Measurements from ENCODE around the gene CYTH1. TPM values are rescaled to one million over a fixed set of nuclear protein-coding genes. Genes with fewer than 3 reads are reported as not detected.

Gene CYTH1
- total RNA-seq, 1 experiment from 2014 or later, result 29.6 TPM

DNA sequence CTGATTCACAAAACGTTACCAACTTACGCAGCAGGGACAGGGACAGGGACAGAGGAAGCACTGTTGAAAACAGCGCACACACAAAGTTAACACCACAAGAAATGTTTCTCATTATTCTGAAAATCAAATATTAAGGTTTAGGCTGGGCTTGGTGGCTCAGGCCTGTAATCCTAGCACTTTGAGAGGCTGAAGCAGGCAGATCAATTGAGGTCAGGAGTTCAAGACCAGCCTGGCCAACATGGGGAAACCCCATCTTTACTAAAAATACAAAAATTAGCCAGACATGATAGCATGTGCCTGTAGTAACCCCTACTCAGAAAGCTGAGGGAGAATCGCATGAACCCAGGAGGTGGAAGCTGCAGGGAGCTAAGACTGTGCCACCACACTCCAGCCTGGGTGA lies 4.2 kb downstream of the CYTH1 start:
- intact Hi-C loops (cut with micrococcal nuclease; ENCODE audit: unreplicated experiment), result no loop called here
- Mint-ChIP-seq H3K9me3 (ENCODE audit: unreplicated experiment) (no peaks in the 10 kb centered on the region), H3K4me3 (ENCODE audit: unreplicated experiment) (no peak overlapping the region), H3K36me3 (ENCODE audit: insufficient read depth, unreplicated experiment) (peaks cover 6% of the 10 kb centered on the region), H3K27me3 (ENCODE audit: insufficient read depth, unreplicated experiment) (no peaks in the 10 kb centered on the region), H3K27ac (ENCODE audit: unreplicated experiment) (no peak overlapping the region), H3K4me1 (ENCODE audit: low read depth, unreplicated experiment) (peaks cover 7% of the 10 kb centered on the region)
- ChIA-PET CTCF (no interaction called here), POLR2A (no interaction called here)
- no peak overlapping the region for H3K4me3 ChIP-seq (ENCODE audit: low read depth, low read length)
- no peaks in the 10 kb centered on the region for H3K9me3 ChIP-seq
- peaks cover 4% of the 10 kb centered on the region; the same call in 1 of the 2 replicates for H3K4me1 ChIP-seq
- TF ChIP-seq, protein P1, sequence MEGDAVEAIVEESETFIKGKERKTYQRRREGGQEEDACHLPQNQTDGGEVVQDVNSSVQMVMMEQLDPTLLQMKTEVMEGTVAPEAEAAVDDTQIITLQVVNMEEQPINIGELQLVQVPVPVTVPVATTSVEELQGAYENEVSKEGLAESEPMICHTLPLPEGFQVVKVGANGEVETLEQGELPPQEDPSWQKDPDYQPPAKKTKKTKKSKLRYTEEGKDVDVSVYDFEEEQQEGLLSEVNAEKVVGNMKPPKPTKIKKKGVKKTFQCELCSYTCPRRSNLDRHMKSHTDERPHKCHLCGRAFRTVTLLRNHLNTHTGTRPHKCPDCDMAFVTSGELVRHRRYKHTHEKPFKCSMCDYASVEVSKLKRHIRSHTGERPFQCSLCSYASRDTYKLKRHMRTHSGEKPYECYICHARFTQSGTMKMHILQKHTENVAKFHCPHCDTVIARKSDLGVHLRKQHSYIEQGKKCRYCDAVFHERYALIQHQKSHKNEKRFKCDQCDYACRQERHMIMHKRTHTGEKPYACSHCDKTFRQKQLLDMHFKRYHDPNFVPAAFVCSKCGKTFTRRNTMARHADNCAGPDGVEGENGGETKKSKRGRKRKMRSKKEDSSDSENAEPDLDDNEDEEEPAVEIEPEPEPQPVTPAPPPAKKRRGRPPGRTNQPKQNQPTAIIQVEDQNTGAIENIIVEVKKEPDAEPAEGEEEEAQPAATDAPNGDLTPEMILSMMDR (IDR thresholded peaks at IDR 0.05; ENCODE audit: insufficient read depth in 1 of 2, low read depth in 1 of 2, low read length in 1 of 2, severe bottlenecking in 1 of 2, unreplicated experiment in 1 of 2), result no peak
- H3K36me3 ChIP-seq (ENCODE audit: control insufficient read depth, insufficient read depth, low read length), result no peaks in the 10 kb centered on the region
- DNase-seq, result no peak
- no TSS peak for BruUV-seq (replicated peaks)
- no peaks in the 10 kb centered on the region for H3K27me3 ChIP-seq (replicated peaks; ENCODE audit: control insufficient read depth, insufficient read depth, low read length)

DNA sequence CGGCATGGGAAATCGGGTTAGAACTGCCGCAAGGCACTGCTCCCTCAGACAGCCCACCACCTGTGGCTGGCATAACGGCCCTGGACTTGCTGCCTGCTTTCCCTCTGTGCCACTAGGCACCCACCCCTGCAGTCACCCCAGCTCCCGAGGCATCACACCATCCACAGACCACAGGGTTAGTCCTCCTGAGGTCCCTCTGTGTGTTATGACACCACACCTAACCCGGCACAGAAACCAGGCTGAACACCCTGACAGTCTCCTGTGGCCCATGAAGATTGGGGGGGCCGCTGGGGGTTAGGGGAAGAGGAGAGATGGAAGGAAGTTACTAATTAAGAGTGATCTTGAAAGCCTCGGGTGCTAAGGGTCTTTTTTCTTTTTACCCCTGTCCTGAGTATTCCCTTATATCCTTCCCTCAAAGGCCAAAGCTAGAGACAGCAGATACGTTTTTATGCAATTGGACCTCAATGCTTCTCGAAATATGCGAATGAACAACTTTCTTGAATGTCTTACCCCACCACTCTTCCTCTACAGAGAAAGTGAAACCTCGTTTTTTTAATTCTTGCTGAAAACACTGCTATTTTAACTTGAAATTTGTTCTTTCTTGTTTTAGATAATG lies 7.0 kb downstream of the CYTH1 start:
- H3K27me3 Mint-ChIP-seq (ENCODE audit: insufficient read depth, unreplicated experiment), result no peaks in the 10 kb centered on the region
- H3K9me3 Mint-ChIP-seq (ENCODE audit: unreplicated experiment), result no peaks in the 10 kb centered on the region
- H3K4me3 ChIP-seq (ENCODE audit: low read depth, low read length), result no peak overlapping the region
- H3K4me1 ChIP-seq, result no peaks in the 10 kb centered on the region
- BruUV-seq (replicated peaks), result no TSS peak
- ChIA-PET CTCF (no interaction called here), POLR2A (no interaction called here)
- H3K9me3 ChIP-seq, result no peaks in the 10 kb centered on the region
- intact Hi-C loops (cut with micrococcal nuclease; ENCODE audit: unreplicated experiment), result no loop called here
- peaks cover 5% of the 10 kb centered on the region for H3K4me1 Mint-ChIP-seq (ENCODE audit: low read depth, unreplicated experiment)
- H3K27me3 ChIP-seq (replicated peaks; ENCODE audit: control insufficient read depth, insufficient read depth, low read length), result no peaks in the 10 kb centered on the region
- H3K36me3 Mint-ChIP-seq (ENCODE audit: insufficient read depth, unreplicated experiment), result peaks cover 5% of the 10 kb centered on the region
- H3K4me3 Mint-ChIP-seq (ENCODE audit: unreplicated experiment), result no peak overlapping the region
- TF ChIP-seq, protein P1 (IDR thresholded peaks at IDR 0.05; ENCODE audit: insufficient read depth in 1 of 2, low read depth in 1 of 2, low read length in 1 of 2, severe bottlenecking in 1 of 2, unreplicated experiment in 1 of 2), result no peak
- no peaks in the 10 kb centered on the region for H3K36me3 ChIP-seq (ENCODE audit: control insufficient read depth, insufficient read depth, low read length)
- H3K27ac Mint-ChIP-seq (ENCODE audit: unreplicated experiment), result no peak overlapping the region
- DNase-seq, result no peak

GRCh38 chr17:78774453-78774852 lies 7.6 kb downstream of the CYTH1 start:
- ChIA-PET CTCF (no interaction called here), POLR2A (no interaction called here)
- Mint-ChIP-seq H3K27me3 (ENCODE audit: insufficient read depth, unreplicated experiment) (no peaks in the 10 kb centered on the region), H3K27ac (ENCODE audit: unreplicated experiment) (no peak overlapping the region), H3K4me3 (ENCODE audit: unreplicated experiment) (no peak overlapping the region), H3K4me1 (ENCODE audit: low read depth, unreplicated experiment) (no peaks in the 10 kb centered on the region), H3K36me3 (ENCODE audit: insufficient read depth, unreplicated experiment) (no peaks in the 10 kb centered on the region), H3K9me3 (ENCODE audit: unreplicated experiment) (no peaks in the 10 kb centered on the region)
- DNase-seq, result no peak
- BruUV-seq (replicated peaks), result no TSS peak
- TF ChIP-seq, protein P1 (IDR thresholded peaks at IDR 0.05; ENCODE audit: insufficient read depth in 1 of 2, low read depth in 1 of 2, low read length in 1 of 2, severe bottlenecking in 1 of 2, unreplicated experiment in 1 of 2), result no peak
- no peaks in the 10 kb centered on the region for H3K9me3 ChIP-seq
- no peaks in the 10 kb centered on the region for H3K36me3 ChIP-seq (ENCODE audit: control insufficient read depth, insufficient read depth, low read length)
- intact Hi-C loops (cut with micrococcal nuclease; ENCODE audit: unreplicated experiment), result no loop called here
- H3K4me3 ChIP-seq (ENCODE audit: low read depth, low read length), result no peak overlapping the region
- no peaks in the 10 kb centered on the region for H3K27me3 ChIP-seq (replicated peaks; ENCODE audit: control insufficient read depth, insufficient read depth, low read length)
- H3K4me1 ChIP-seq, result no peaks in the 10 kb centered on the region
